ENCODE measurements around the gene RPTOR. TPM values are rescaled to one million over a fixed set of nuclear protein-coding genes. Genes with fewer than 3 reads are reported as not detected.
"Not testable (repeated sequence)": the region's sequence is repeated elsewhere in the genome, so short reads cannot be mapped to it uniquely, and the experiment has no call there.

RPTOR gene
- total RNA-seq, 1 donor from 2014 or later, result 11.7 TPM

- peak; percentile 67 to 92 for DNase-seq (ENCODE audit: low read depth in 2 of 2)
Observed at GRCh38 chr17:80761110-80761871, 216.7 kb downstream of the RPTOR start.

- no peak for DNase-seq (ENCODE audit: low read depth in 2 of 2)
Observed at GRCh38 chr17:80762076-80762475, 217.4 kb downstream of the RPTOR start.

GRCh38 chr17:80763293-80763867, 218.7 kb downstream of the RPTOR start:
- no peak for DNase-seq (ENCODE audit: low read depth in 2 of 2)

GRCh38 chr17:80764627-80765145, 220.0 kb downstream of the RPTOR start:
- not testable (repeated sequence) for DNase-seq (ENCODE audit: low read depth in 2 of 2)

GRCh38 chr17:80765241-80765961, 220.8 kb downstream of the RPTOR start:
- peak in 1 of 2 donors; percentile 29 for DNase-seq (ENCODE audit: low read depth in 2 of 2)

GRCh38 chr17:80766290-80766855, 221.7 kb downstream of the RPTOR start:
- no peak for DNase-seq (ENCODE audit: low read depth in 2 of 2)

- no peak for DNase-seq (ENCODE audit: low read depth in 2 of 2)
Observed at GRCh38 chr17:80768389-80768788, 223.8 kb downstream of the RPTOR start.

GRCh38 chr17:80768936-80769335, 224.3 kb downstream of the RPTOR start:
- no peak for DNase-seq (ENCODE audit: low read depth in 2 of 2)

- DNase-seq (ENCODE audit: low read depth in 2 of 2), result no peak
Observed at GRCh38 chr17:80769516-80769915, 224.9 kb downstream of the RPTOR start.

GRCh38 chr17:80769936-80770625, 225.4 kb downstream of the RPTOR start:
- no peak for DNase-seq (ENCODE audit: low read depth in 2 of 2)

- no peak for DNase-seq (ENCODE audit: low read depth in 2 of 2)
Observed at GRCh38 chr17:80770881-80771611, 226.4 kb downstream of the RPTOR start.

GRCh38 chr17:80771612-80772005, 227.0 kb downstream of the RPTOR start:
- no peak for DNase-seq (ENCODE audit: low read depth in 2 of 2)

GRCh38 chr17:80772906-80773242, 228.2 kb downstream of the RPTOR start:
- DNase-seq (ENCODE audit: low read depth in 2 of 2), result no peak

GRCh38 chr17:80773243-80773991, 228.8 kb downstream of the RPTOR start:
- no peak for DNase-seq (ENCODE audit: low read depth in 2 of 2)

GRCh38 chr17:80774146-80774545, 229.5 kb downstream of the RPTOR start:
- DNase-seq (ENCODE audit: low read depth in 2 of 2), result no peak

GRCh38 chr17:80774643-80775281, 230.1 kb downstream of the RPTOR start:
- DNase-seq (ENCODE audit: low read depth in 2 of 2), result peak in 1 of 2 donors; percentile 29

- DNase-seq (ENCODE audit: low read depth in 2 of 2), result no peak
Observed at GRCh38 chr17:80775863-80776262, 231.2 kb downstream of the RPTOR start.

- no peak for DNase-seq (ENCODE audit: low read depth in 2 of 2)
Observed at GRCh38 chr17:80777274-80777673, 232.6 kb downstream of the RPTOR start.

GRCh38 chr17:80778716-80779115, 234.1 kb downstream of the RPTOR start:
- no peak for DNase-seq (ENCODE audit: low read depth in 2 of 2)

GRCh38 chr17:80779336-80779735, 234.7 kb downstream of the RPTOR start:
- DNase-seq (ENCODE audit: low read depth in 2 of 2), result no peak
